ENCODE results near the gene FRMD4A.
"Not testable (repeated sequence)": the region's sequence is repeated elsewhere in the genome, so short reads cannot be mapped to it uniquely, and the experiment has no call there.

FRMD4A gene

GRCh38 chr10:14071956-14072355, 258.8 kb downstream of the FRMD4A start:
- DNase-seq, result no peak
- H3K79me2 ChIP-seq (ENCODE audit: low read length), result no peaks in the 10 kb centered on the region
- H3K27ac ChIP-seq (ENCODE audit: low read length), result no peak overlapping the region
- H3K9me3 ChIP-seq (replicated peaks; ENCODE audit: insufficient read depth, low read length), result no peaks in the 10 kb centered on the region
- H3K9ac ChIP-seq (ENCODE audit: low read length), result no peak overlapping the region
- H3K4me3 ChIP-seq (ENCODE audit: low read length), result no peak overlapping the region
- no peaks in the 10 kb centered on the region for H3K27me3 ChIP-seq (replicated peaks; ENCODE audit: insufficient read depth, low read length)
- H4K20me1 ChIP-seq (ENCODE audit: insufficient read depth, low read length), result no peaks in the 10 kb centered on the region
- no peak overlapping the region for H2AFZ ChIP-seq (ENCODE audit: low read length)
- no peaks in the 10 kb centered on the region for H3F3A ChIP-seq (ENCODE audit: insufficient read depth, low read length)
- no peaks in the 10 kb centered on the region for H3K4me1 ChIP-seq (ENCODE audit: low read length)
- H3K36me3 ChIP-seq (replicated peaks; ENCODE audit: insufficient read depth, low read length), result no peaks in the 10 kb centered on the region
- no peak overlapping the region for H3K4me2 ChIP-seq (ENCODE audit: low read depth, low read length)
- TF ChIP-seq EZH2phosphoT487 (IDR thresholded peaks at IDR 0.05; ENCODE audit: low read length) (no peak), CTCF (IDR thresholded peaks at IDR 0.05; ENCODE audit: low read length) (no peak), EZH2 (optimal IDR thresholded peaks at IDR 0.05; ENCODE audit: low read depth, low read length) (no peak)
- H3K9me2 ChIP-seq (replicated peaks; ENCODE audit: insufficient read depth, low read length), result no peaks in the 10 kb centered on the region

GRCh38 chr10:14068601-14069250, 262.0 kb downstream of the FRMD4A start:
- H3K9me2 ChIP-seq (replicated peaks; ENCODE audit: insufficient read depth, low read length), result no peaks in the 10 kb centered on the region
- no peak for TF ChIP-seq EZH2 (optimal IDR thresholded peaks at IDR 0.05; ENCODE audit: low read depth, low read length)
- no peak for TF ChIP-seq EZH2phosphoT487 (IDR thresholded peaks at IDR 0.05; ENCODE audit: low read length)
- TF ChIP-seq CTCF (IDR thresholded peaks at IDR 0.05; ENCODE audit: low read length), result no peak
- H3K9me3 ChIP-seq (replicated peaks; ENCODE audit: insufficient read depth, low read length), result no peaks in the 10 kb centered on the region
- no peak for DNase-seq
- H2AFZ ChIP-seq (ENCODE audit: low read length), result no peak overlapping the region
- H3K4me1 ChIP-seq (ENCODE audit: low read length), result no peaks in the 10 kb centered on the region
- H3K36me3 ChIP-seq (replicated peaks; ENCODE audit: insufficient read depth, low read length), result no peaks in the 10 kb centered on the region
- no peak overlapping the region for H3K4me3 ChIP-seq (ENCODE audit: low read length)
- no peak overlapping the region for H3K4me2 ChIP-seq (ENCODE audit: low read depth, low read length)
- no peaks in the 10 kb centered on the region for H3K79me2 ChIP-seq (ENCODE audit: low read length)
- H3K27ac ChIP-seq (ENCODE audit: low read length), result no peak overlapping the region
- no peaks in the 10 kb centered on the region for H3F3A ChIP-seq (ENCODE audit: insufficient read depth, low read length)
- H4K20me1 ChIP-seq (ENCODE audit: insufficient read depth, low read length), result no peaks in the 10 kb centered on the region
- no peaks in the 10 kb centered on the region for H3K27me3 ChIP-seq (replicated peaks; ENCODE audit: insufficient read depth, low read length)
- no peak overlapping the region for H3K9ac ChIP-seq (ENCODE audit: low read length)

- H3K9me3 ChIP-seq (replicated peaks; ENCODE audit: insufficient read depth, low read length); H2AFZ ChIP-seq (ENCODE audit: low read length); H3K36me3 ChIP-seq (replicated peaks; ENCODE audit: insufficient read depth, low read length); H3F3A ChIP-seq (ENCODE audit: insufficient read depth, low read length); H3K4me1 ChIP-seq (ENCODE audit: low read length); H3K4me3 ChIP-seq (ENCODE audit: low read length); H4K20me1 ChIP-seq (ENCODE audit: insufficient read depth, low read length); H3K27ac ChIP-seq (ENCODE audit: low read length); DNase-seq; H3K9me2 ChIP-seq (replicated peaks; ENCODE audit: insufficient read depth, low read length); H3K79me2 ChIP-seq (ENCODE audit: low read length); H3K27me3 ChIP-seq (replicated peaks; ENCODE audit: insufficient read depth, low read length); H3K9ac ChIP-seq (ENCODE audit: low read length); H3K4me2 ChIP-seq (ENCODE audit: low read depth, low read length): not testable (repeated sequence)
These were observed 263.1 kb downstream of the FRMD4A start for GRCh38 chr10:14067638-14068037.

GRCh38 chr10:14066106-14066505, 264.6 kb downstream of the FRMD4A start:
- Histone ChIP-seq H3K36me3 (replicated peaks; ENCODE audit: insufficient read depth, low read length) (no peaks in the 10 kb centered on the region), H3K4me3 (ENCODE audit: low read length) (no peak overlapping the region), H3K27me3 (replicated peaks; ENCODE audit: insufficient read depth, low read length) (no peaks in the 10 kb centered on the region), H3F3A (ENCODE audit: insufficient read depth, low read length) (no peaks in the 10 kb centered on the region), H3K9me2 (replicated peaks; ENCODE audit: insufficient read depth, low read length) (no peaks in the 10 kb centered on the region), H3K9me3 (replicated peaks; ENCODE audit: insufficient read depth, low read length) (no peaks in the 10 kb centered on the region), H3K4me2 (ENCODE audit: low read depth, low read length) (no peak overlapping the region), H3K4me1 (ENCODE audit: low read length) (no peaks in the 10 kb centered on the region), H2AFZ (ENCODE audit: low read length) (no peak overlapping the region), H3K27ac (ENCODE audit: low read length) (no peak overlapping the region), H3K9ac (ENCODE audit: low read length) (no peak overlapping the region), H3K79me2 (ENCODE audit: low read length) (no peaks in the 10 kb centered on the region), H4K20me1 (ENCODE audit: insufficient read depth, low read length) (no peaks in the 10 kb centered on the region)
- no peak for DNase-seq
- TF ChIP-seq CTCF (IDR thresholded peaks at IDR 0.05; ENCODE audit: low read length) (no peak), EZH2phosphoT487 (IDR thresholded peaks at IDR 0.05; ENCODE audit: low read length) (no peak), EZH2 (optimal IDR thresholded peaks at IDR 0.05; ENCODE audit: low read depth, low read length) (no peak)

Data from MM.1S (cell line).